Activated CD4-positive, CD25-positive, alpha-beta regulatory T cell treated with anti-CD3 and anti-CD28 coated beads, Interleukin-2, amount 50 U/mL, for 72 hours (primary cell): ENCODE measurements around the gene FAM8A1.
"Not testable (repeated sequence)": the region's sequence is repeated elsewhere in the genome, so short reads cannot be mapped to it uniquely, and the experiment has no call there.

Experiments
- DNase-seq: peaks from one replicate; pipeline ENCODE4 v3.0.0; 2021

Gene FAM8A1

GRCh38 chr6:17599877-17600526, at the start of gene FAM8A1:
Gene FAM8A1, plus strand, starts transcription at chr6:17600302. Its CDS starts 108 bp downstream, at chr6:17600410.
- DNase-seq, result peak; percentile 94

- DNase-seq, result no peak
These were observed 48.6 kb upstream of the FAM8A1 start for GRCh38 chr6:17551383-17551958.

GRCh38 chr6:17552861-17553260, 47.2 kb upstream of the FAM8A1 start:
- DNase-seq, result no peak

- no peak for DNase-seq
These were observed 44.1 kb upstream of the FAM8A1 start for GRCh38 chr6:17556014-17556413.

GRCh38 chr6:17562636-17563035, 37.5 kb upstream of the FAM8A1 start:
- DNase-seq, result no peak

GRCh38 chr6:17565399-17565798, 34.7 kb upstream of the FAM8A1 start:
- no peak for DNase-seq

GRCh38 chr6:17574866-17575560, 25.1 kb upstream of the FAM8A1 start:
- DNase-seq, result no peak

GRCh38 chr6:17577059-17577458, 23.0 kb upstream of the FAM8A1 start:
- no peak for DNase-seq

- no peak for DNase-seq
These were observed 19.5 kb upstream of the FAM8A1 start for GRCh38 chr6:17580518-17581048.

- not testable (repeated sequence) for DNase-seq
These were observed 18.8 kb upstream of the FAM8A1 start for GRCh38 chr6:17581282-17581681.

GRCh38 chr6:17583811-17584210, 16.3 kb upstream of the FAM8A1 start:
- no peak for DNase-seq

GRCh38 chr6:17584241-17584803, 15.8 kb upstream of the FAM8A1 start:
- no peak for DNase-seq

- no peak for DNase-seq
These were observed 14.2 kb upstream of the FAM8A1 start for GRCh38 chr6:17585766-17586490.

GRCh38 chr6:17586623-17587022, 13.5 kb upstream of the FAM8A1 start:
- DNase-seq, result not testable (repeated sequence)

GRCh38 chr6:17588011-17588410, 12.1 kb upstream of the FAM8A1 start:
- no peak for DNase-seq

- DNase-seq, result no peak
These were observed 10.6 kb upstream of the FAM8A1 start for GRCh38 chr6:17589406-17590096.

- DNase-seq, result no peak
These were observed 8.8 kb upstream of the FAM8A1 start for GRCh38 chr6:17591287-17591686.

GRCh38 chr6:17593246-17593645, 6.9 kb upstream of the FAM8A1 start:
- DNase-seq, result no peak

- DNase-seq, result no peak
These were observed 4.0 kb upstream of the FAM8A1 start for GRCh38 chr6:17596085-17596484.

- peak; percentile 67 for DNase-seq
These were observed 654 bp downstream of the FAM8A1 start for GRCh38 chr6:17600527-17601385.

- DNase-seq, result no peak
These were observed 1.2 kb downstream of the FAM8A1 start for GRCh38 chr6:17601386-17601703.

- DNase-seq, result no peak
These were observed 2.8 kb downstream of the FAM8A1 start for GRCh38 chr6:17602888-17603287.
